Motor neuron (in vitro differentiated cells): ENCODE results near the gene WFIKKN2. TPM values are rescaled to one million over a fixed set of nuclear protein-coding genes. Genes with fewer than 3 reads are reported as not detected.

Source experiments
- total RNA-seq, 8 experiments: library from RNA; unstranded; fragments of 300-600 nt; gene quantifications; 2 replicates each; pipeline versions ENCODE4 v1.2.3 to v1.2.4, GENCODE V29; 2022

WFIKKN2 gene
- total RNA-seq, 8 experiments from 2014 or later: 0.05 to 0.76 (median 0.23) TPM; not detected in 1

Other genes with a start within 250 kb of the WFIKKN2 start
- gene ABCC3, start 200.7 kb upstream of the WFIKKN2 start, total RNA-seq: 10 to 100 TPM in 1 of 8 experiments, 1 to 10 TPM in 2, under 1 TPM in 4, not detected in 1; 0.27 to 21.6 (median 0.90) TPM
- gene ANKRD40, start 127.7 kb upstream of the WFIKKN2 start, total RNA-seq: 10 to 100 TPM; 12.8 to 43.6 (median 24.7) TPM
- 100 to 1,000 TPM; 118 to 263 (median 161) TPM for gene LUC7L3, start 116.0 kb upstream of the WFIKKN2 start, total RNA-seq
- 1 to 10 TPM in 2 of 8 experiments, under 1 TPM in 6; 0.20 to 2.6 (median 0.63) TPM for gene ANKRD40CL, start 68.1 kb upstream of the WFIKKN2 start, total RNA-seq
- gene TOB1, start 30.8 kb downstream of the WFIKKN2 start, total RNA-seq: 10 to 100 TPM; 11.9 to 69.3 (median 26.0) TPM